ENCODE measurements around the gene PLEKHH1. TPM values are rescaled to one million over a fixed set of nuclear protein-coding genes. Genes with fewer than 3 reads are reported as not detected.

PLEKHH1 gene
- total RNA-seq, 1 experiment from 2014 or later, result 6.7 TPM

DNA sequence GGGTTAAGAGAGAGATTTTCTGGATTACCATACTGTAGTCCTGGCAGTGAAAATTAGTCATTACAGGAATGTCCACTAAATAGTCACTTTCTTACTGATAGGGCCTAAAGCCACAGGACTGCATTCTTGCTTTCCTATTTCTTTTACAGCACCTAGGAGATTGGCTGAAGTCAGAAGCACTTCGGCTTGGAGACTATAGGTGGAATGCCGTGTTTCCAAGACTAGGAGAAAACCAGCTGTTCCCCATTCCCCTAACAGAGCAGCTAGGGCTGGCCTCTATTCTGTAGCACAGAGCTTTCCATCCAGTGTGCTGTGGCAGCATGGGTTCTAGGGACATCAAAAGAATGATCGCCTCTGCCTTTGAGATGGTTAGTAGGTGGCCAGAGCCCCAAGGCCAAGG lies 51.9 kb downstream of the PLEKHH1 start:
- POLR2A ChIA-PET, result no interaction called here
- no TSS peak for BruUV-seq (replicated peaks)
- no peaks in the 10 kb centered on the region for H3K36me3 ChIP-seq (ENCODE audit: control insufficient read depth, insufficient read depth, low read length)
- no peaks in the 10 kb centered on the region for H3K27me3 ChIP-seq (ENCODE audit: control insufficient read depth, insufficient read depth, low read length)
- H3K4me3 ChIP-seq (ENCODE audit: low read depth in 2 of 2, low read length in 2 of 2), result no peak overlapping the region
- ATAC-seq (no peak), DNase-seq (ENCODE audit: low read depth, low spot score) (no peak)
- intact Hi-C loops (cut with micrococcal nuclease; ENCODE audit: unreplicated experiment), result loop anchor here (1.0 to 10.0 kb wide), 2 partner anchors 80 to 119 kb away; no protein-coding TSS in a partner anchor
- no peaks in the 10 kb centered on the region for H3K4me1 ChIP-seq (ENCODE audit: control insufficient read depth, insufficient read depth, low read length)
- TF ChIP-seq, protein P1, sequence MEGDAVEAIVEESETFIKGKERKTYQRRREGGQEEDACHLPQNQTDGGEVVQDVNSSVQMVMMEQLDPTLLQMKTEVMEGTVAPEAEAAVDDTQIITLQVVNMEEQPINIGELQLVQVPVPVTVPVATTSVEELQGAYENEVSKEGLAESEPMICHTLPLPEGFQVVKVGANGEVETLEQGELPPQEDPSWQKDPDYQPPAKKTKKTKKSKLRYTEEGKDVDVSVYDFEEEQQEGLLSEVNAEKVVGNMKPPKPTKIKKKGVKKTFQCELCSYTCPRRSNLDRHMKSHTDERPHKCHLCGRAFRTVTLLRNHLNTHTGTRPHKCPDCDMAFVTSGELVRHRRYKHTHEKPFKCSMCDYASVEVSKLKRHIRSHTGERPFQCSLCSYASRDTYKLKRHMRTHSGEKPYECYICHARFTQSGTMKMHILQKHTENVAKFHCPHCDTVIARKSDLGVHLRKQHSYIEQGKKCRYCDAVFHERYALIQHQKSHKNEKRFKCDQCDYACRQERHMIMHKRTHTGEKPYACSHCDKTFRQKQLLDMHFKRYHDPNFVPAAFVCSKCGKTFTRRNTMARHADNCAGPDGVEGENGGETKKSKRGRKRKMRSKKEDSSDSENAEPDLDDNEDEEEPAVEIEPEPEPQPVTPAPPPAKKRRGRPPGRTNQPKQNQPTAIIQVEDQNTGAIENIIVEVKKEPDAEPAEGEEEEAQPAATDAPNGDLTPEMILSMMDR (IDR thresholded peaks at IDR 0.05), result no peak
- TF ChIP-seq, protein P2, sequence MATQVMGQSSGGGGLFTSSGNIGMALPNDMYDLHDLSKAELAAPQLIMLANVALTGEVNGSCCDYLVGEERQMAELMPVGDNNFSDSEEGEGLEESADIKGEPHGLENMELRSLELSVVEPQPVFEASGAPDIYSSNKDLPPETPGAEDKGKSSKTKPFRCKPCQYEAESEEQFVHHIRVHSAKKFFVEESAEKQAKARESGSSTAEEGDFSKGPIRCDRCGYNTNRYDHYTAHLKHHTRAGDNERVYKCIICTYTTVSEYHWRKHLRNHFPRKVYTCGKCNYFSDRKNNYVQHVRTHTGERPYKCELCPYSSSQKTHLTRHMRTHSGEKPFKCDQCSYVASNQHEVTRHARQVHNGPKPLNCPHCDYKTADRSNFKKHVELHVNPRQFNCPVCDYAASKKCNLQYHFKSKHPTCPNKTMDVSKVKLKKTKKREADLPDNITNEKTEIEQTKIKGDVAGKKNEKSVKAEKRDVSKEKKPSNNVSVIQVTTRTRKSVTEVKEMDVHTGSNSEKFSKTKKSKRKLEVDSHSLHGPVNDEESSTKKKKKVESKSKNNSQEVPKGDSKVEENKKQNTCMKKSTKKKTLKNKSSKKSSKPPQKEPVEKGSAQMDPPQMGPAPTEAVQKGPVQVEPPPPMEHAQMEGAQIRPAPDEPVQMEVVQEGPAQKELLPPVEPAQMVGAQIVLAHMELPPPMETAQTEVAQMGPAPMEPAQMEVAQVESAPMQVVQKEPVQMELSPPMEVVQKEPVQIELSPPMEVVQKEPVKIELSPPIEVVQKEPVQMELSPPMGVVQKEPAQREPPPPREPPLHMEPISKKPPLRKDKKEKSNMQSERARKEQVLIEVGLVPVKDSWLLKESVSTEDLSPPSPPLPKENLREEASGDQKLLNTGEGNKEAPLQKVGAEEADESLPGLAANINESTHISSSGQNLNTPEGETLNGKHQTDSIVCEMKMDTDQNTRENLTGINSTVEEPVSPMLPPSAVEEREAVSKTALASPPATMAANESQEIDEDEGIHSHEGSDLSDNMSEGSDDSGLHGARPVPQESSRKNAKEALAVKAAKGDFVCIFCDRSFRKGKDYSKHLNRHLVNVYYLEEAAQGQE (IDR thresholded peaks at IDR 0.05; ENCODE audit: insufficient read depth in 1 of 2, low read depth in 2 of 2, low read length in 1 of 2), result no peak
- TF ChIP-seq TCF7L2 (IDR thresholded peaks at IDR 0.05; ENCODE audit: low read depth, low read length) (no peak), POLR2AphosphoS5 (IDR thresholded peaks at IDR 0.05; ENCODE audit: low read depth, low read length) (no peak), SIN3A (IDR thresholded peaks at IDR 0.05; ENCODE audit: borderline replicate concordance, insufficient read depth, low read depth, low read length) (no peak)
- in situ Hi-C loops (cut with HindIII; ENCODE audit: low pct_unique_long_range_greater_than_20kb, low sequenced_read_pairs), result no loop called here
- no peak overlapping the region for H3K27ac ChIP-seq (ENCODE audit: low read length)
- no peaks in the 10 kb centered on the region for H3K9me3 ChIP-seq (ENCODE audit: control insufficient read depth, insufficient read depth, low read depth, low read length)
- CTCF ChIA-PET, result interaction anchor here (1.4 to 3.0 kb wide), 2 partner anchors 82 to 119 kb away, joined by 5 to 16 read pairs; no protein-coding TSS in a partner anchor

DNA sequence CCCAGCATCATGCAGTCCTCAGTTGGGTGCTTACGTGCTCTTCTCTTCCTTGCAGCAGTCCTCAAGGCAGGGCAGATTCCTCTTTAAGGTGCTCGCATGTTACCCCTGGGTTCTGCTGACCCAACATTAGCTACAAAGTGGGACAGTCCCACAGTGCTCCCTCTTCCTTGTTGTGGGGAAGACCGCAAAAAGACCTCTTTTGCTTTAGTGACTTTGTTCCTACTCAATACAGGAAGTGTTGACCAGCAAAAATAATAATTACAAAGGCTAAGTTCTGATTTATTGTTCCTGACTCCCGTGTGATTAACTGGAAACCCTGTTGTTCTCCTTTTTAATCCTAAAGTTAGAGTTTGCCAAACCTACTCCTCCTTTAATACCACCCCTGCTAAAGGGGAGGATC lies 53.3 kb downstream of the PLEKHH1 start:
- Histone ChIP-seq H3K4me1 (ENCODE audit: control insufficient read depth, insufficient read depth, low read length) (no peaks in the 10 kb centered on the region), H3K4me3 (ENCODE audit: low read depth in 2 of 2, low read length in 2 of 2) (no peak overlapping the region), H3K27me3 (ENCODE audit: control insufficient read depth, insufficient read depth, low read length) (no peaks in the 10 kb centered on the region), H3K36me3 (ENCODE audit: control insufficient read depth, insufficient read depth, low read length) (0 out of 2 replicates have a peak, but pooled peaks cover 2% of the 10 kb centered on the region), H3K9me3 (ENCODE audit: control insufficient read depth, insufficient read depth, low read depth, low read length) (no peaks in the 10 kb centered on the region), H3K27ac (ENCODE audit: low read length) (no peak overlapping the region)
- no TSS peak for BruUV-seq (replicated peaks)
- CTCF ChIA-PET, result interaction anchor here (3.0 kb wide), 1 partner anchor 118 kb away, joined by 16 read pairs; no protein-coding TSS in a partner anchor
- in situ Hi-C loops (cut with HindIII; ENCODE audit: low pct_unique_long_range_greater_than_20kb, low sequenced_read_pairs) (no loop called here), intact Hi-C loops (cut with micrococcal nuclease; ENCODE audit: unreplicated experiment) (loop anchor here (10.0 kb wide), 1 partner anchor 78 kb away; no protein-coding TSS in a partner anchor)
- POLR2A ChIA-PET, result no interaction called here
- TF ChIP-seq POLR2AphosphoS5 (IDR thresholded peaks at IDR 0.05; ENCODE audit: low read depth, low read length) (no peak), SIN3A (IDR thresholded peaks at IDR 0.05; ENCODE audit: borderline replicate concordance, insufficient read depth, low read depth, low read length) (no peak), TCF7L2 (IDR thresholded peaks at IDR 0.05; ENCODE audit: low read depth, low read length) (no peak)
- TF ChIP-seq, protein P2 (IDR thresholded peaks at IDR 0.05; ENCODE audit: insufficient read depth in 1 of 2, low read depth in 2 of 2, low read length in 1 of 2), result no peak
- TF ChIP-seq, protein P1 (IDR thresholded peaks at IDR 0.05), result no peak
- ATAC-seq, result no peak
- DNase-seq (ENCODE audit: low read depth, low spot score), result no peak

Data from Panc1 (cell line).